Measurements from ENCODE around the gene MRPS27.

DNA sequence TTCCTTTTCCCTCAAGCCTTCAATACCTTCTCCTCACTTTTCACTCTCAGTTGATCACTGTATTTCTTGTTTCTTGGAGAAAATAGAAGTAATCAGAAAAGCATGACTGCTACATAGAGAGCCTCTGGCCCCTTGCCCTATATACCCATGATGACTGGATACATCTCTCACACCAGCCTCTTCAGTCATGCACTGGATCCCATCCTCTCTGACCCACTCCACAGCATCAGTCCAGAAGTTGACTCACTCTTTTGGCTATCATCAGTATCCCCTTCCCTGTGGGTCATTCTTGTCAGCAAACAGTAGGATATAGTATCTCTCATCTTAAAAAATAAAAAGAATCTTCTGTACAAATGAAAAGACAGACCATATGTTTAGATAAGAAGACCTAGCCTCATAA is 33.0 kb upstream of the MRPS27 start:
- TF ChIP-seq, protein P1, sequence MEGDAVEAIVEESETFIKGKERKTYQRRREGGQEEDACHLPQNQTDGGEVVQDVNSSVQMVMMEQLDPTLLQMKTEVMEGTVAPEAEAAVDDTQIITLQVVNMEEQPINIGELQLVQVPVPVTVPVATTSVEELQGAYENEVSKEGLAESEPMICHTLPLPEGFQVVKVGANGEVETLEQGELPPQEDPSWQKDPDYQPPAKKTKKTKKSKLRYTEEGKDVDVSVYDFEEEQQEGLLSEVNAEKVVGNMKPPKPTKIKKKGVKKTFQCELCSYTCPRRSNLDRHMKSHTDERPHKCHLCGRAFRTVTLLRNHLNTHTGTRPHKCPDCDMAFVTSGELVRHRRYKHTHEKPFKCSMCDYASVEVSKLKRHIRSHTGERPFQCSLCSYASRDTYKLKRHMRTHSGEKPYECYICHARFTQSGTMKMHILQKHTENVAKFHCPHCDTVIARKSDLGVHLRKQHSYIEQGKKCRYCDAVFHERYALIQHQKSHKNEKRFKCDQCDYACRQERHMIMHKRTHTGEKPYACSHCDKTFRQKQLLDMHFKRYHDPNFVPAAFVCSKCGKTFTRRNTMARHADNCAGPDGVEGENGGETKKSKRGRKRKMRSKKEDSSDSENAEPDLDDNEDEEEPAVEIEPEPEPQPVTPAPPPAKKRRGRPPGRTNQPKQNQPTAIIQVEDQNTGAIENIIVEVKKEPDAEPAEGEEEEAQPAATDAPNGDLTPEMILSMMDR (conservative IDR thresholded peaks at IDR 0.05 in 1 of 2, IDR thresholded peaks at IDR 0.05 in 1 of 2; ENCODE audit: extremely low read depth in 1 of 2, insufficient read depth in 1 of 2, low read depth in 1 of 2, low read length in 2 of 2) = no peak
- TF ChIP-seq EZH2 (IDR thresholded peaks at IDR 0.05; ENCODE audit: borderline replicate concordance, low read length) = no peak

All from mammary epithelial cell (primary cell).